H54 (cell line): ENCODE data around the gene POGLUT3.
A peak's percentile ranks its signal among the peaks of the same experiment; 100 is the strongest.

Source experiments
- DNase-seq: peaks from one replicate; pipeline ENCODE4 v3.0.0; 2011; ENCODE audit warnings: low spot score, mixed read lengths; ENCODE audit not compliant: insufficient read length
- FAIRE-seq: peaks from 3 replicates; lab custom pipeline; 2011; peaks lifted over from hg19 to GRCh38; lab: Jason Lieb, UNC
- POLR2A ChIP-seq: IDR thresholded peaks from 2 replicates; pipeline ENCODE4 v1.6.1; 2011; ENCODE audit warnings: low read depth, mild to moderate bottlenecking, low read length

POGLUT3 gene, protein sequence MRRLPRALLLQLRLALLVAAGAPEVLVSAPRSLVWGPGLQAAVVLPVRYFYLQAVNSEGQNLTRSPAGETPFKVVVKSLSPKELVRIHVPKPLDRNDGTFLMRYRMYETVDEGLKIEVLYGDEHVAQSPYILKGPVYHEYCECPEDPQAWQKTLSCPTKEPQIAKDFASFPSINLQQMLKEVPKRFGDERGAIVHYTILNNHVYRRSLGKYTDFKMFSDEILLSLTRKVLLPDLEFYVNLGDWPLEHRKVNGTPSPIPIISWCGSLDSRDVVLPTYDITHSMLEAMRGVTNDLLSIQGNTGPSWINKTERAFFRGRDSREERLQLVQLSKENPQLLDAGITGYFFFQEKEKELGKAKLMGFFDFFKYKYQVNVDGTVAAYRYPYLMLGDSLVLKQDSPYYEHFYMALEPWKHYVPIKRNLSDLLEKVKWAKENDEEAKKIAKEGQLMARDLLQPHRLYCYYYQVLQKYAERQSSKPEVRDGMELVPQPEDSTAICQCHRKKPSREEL

DNA sequence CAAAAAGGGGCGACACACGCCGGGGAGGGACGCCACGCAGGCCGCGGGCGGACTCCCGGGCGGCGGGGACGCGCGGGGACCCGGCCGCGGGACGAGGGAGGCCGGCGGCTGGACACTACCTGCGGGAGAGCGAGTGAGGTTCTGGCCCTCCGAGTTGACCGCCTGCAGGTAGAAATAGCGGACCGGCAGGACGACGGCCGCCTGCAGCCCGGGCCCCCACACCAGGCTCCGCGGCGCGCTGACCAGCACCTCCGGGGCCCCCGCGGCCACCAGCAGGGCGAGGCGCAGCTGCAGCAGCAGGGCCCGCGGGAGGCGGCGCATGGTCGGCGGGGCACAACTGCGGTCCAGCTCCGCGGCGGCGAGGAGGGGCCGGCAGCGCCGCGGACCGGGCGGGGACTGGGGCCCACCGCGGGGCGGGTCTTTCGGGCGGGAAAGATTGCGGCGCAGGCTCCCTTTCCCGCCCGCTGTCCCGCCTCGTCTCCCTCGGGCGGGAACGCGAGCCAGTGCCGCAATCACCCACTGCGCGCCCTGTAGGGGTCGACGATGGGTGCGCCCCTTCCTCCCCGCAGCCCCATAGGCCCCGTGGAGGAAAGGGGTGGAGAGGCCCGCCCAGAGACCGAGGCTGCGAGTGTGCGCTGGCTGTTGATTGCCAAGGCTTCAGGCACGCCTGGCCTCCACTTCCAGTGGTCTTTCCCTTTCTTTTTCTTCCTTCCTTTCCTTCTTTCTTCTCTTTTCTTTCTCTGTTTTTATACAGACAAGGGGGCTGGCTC is at the start of gene POGLUT3:
Gene POGLUT3 (minus strand): TSS at position 339 of the 770 bp plus-strand sequence. CDS start 18 bp downstream, at position 321.
- DNase-seq, result peak; percentile 45
- TF ChIP-seq POLR2A, result peak; percentile 22; the same call in 1 of the 2 replicates
- no peak for FAIRE-seq

DNA sequence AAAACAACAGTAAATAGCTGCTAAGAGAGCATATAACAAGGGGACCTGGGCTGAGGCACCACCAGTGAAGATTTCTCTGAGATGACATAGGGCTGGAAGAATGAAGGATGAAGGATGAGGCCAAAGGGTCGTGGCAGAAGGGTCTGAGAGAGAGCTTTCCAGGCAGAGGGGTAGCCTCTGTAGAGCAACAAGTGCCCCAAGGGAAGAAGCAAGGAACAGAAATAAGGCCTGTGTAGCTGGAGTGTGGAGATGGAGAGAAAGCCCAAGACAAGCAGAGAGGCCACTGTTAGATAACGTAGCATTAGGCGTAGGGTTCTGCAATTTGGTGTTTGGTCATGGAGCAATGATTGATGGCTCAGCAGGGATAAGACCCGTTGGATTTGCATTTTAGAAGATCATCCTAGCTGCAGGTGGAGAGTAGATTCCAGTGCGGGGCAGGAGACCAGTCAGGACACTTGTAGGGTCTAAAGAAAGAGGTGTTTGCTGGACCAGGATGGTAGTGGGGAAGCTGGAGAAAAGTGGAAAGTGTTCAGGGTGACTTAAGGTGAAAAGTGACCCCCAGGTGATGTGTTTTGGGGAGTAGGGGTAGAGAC is 47.8 kb upstream of the POGLUT3 start:
- TF ChIP-seq POLR2A, result no peak
- no peak for DNase-seq

DNA sequence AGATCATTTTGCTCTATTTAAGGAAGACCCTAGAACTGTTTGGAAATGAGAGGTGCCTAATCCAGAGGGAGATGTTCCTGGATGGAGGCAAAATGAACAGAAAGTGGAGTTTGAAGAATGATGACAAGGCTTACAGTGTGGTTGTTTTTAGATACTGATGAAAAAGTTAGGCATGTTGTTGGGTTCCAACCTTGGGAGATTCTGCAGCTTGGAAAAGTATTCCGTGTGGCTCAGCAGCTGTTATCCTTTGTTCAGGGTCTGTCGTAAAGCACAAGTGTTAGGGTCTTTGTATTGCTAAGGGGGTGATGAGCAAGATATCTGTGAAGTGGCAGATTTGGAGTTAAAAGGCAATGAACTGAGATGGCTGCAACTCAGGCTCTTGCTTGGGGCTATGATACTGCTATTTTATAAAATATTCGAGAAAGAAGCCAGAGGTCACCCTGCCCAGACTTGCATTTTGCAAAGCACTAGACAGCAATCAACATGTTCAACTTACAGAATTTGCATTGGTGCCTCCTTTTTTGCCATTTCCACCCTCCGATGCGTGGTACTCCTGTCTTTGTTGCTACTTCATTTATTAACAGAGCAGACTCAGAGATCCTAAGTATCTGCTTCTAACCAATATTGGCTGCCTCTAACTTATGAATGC is 45.3 kb upstream of the POGLUT3 start:
- FAIRE-seq (no peak), DNase-seq (no peak)
- no peak for TF ChIP-seq POLR2A

More for the DNA sequence above, 47.8 kb upstream of the POGLUT3 start:
- no peak for FAIRE-seq

DNA sequence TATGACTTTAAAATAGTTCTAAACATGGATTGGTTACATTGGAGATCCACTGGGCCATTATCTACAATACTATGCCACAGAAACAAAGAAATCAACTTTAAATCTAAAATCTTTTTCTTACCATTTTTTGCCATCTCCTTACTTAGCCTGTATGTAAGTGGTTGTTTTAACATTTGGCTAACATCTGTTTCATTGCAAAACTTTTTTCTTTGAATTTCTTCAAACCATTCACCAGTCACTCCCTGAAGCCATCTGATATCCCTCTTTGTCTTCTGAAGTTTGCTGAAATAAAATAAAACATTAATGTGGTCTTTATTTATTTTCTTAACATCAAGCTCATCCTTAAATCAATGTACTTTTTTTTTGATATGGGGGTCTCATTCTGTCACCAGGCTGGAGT is 43.3 kb upstream of the POGLUT3 start:
- FAIRE-seq (no peak), DNase-seq (no peak)
- no peak for TF ChIP-seq POLR2A

DNA sequence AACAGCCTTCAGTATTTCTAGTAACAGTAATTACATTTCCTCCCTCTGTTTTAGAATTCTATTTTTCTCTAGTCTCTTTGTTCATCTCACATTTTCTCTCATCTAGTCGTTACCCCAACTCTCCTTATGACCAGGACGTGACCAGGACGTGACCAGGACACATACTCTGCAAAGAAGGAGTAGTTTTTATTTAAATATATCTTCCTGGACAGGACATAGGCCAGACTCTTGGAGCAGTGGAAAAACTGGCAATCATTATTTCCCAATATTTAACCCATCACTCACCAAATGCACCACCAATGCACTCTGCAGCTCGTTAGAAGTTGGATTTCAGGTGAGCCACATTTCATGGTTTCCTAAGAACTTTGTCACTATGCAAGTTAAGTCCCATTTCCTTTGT is 40.3 kb upstream of the POGLUT3 start:
- TF ChIP-seq POLR2A, result no peak
- DNase-seq (no peak), FAIRE-seq (no peak)

DNA sequence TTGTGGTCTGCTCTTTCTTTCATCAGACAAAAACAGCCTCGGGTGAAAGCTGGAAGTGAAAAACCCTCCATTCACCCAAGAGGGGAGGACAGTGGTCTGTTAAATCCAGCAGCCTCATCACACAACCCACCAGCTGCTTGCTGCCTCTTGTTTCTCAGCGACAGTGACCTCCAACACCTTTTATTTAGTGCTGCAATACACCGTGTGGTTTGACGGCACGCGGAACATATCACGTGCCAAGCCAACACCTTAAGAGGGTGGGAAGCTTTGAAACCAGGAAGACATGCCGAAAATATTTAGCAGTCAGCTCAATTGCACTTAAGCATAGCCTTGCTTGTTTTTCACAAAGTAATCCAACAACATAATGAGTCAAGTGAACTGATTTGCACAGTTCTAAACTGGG is 39.8 kb upstream of the POGLUT3 start:
- DNase-seq (no peak), FAIRE-seq (no peak)
- TF ChIP-seq POLR2A, result no peak

DNA sequence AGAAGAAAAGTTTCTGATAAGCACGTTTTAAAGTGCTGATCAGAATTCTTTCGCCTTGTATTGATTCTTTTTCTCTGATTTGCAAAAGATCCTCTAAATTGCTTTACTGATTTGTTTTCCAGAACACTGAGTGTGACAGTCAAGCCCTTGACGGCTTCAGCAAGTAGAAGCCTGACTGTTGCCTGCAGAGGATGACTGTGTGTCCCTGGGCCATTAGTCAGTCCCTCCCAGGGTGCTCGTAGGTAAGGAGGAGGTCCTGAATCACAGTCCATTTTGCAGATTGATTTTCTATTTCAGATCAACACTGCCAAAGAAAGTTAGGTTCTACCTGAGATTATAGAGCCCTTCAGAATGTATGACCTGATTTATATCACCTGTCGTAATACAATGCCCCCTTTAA is 38.6 kb upstream of the POGLUT3 start:
- DNase-seq (no peak), FAIRE-seq (peak; percentile 30)

DNA sequence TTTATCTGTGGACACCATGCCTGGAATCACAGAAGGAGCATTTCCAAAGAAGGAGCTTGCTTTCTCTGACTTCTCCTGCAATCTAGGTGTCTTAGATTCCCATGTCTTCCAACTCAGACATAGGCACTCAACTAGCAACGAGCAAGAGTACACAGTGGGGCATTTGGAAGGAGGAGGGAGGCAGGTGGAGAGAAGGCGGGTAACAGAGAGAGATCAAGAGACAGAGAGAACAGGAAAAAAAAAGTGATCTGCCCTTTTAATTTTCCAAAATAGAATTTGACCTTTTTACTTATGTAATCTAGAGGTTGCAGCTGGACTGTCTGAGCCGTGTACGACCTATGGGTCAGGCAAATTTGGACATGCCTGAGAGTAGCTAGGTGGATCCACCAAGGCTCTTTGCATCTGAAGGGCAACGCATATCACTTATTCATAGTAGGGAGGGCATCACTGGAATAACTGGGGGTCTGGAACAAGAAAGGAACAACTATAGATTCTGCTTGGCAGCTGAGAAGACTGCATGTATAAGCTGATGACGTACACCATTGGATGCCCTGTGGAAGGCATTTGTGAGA is 37.3 kb upstream of the POGLUT3 start:
- TF ChIP-seq POLR2A, result no peak
- no peak for DNase-seq
- FAIRE-seq, result no peak

More for the DNA sequence above, 38.6 kb upstream of the POGLUT3 start:
- TF ChIP-seq POLR2A, result no peak

DNA sequence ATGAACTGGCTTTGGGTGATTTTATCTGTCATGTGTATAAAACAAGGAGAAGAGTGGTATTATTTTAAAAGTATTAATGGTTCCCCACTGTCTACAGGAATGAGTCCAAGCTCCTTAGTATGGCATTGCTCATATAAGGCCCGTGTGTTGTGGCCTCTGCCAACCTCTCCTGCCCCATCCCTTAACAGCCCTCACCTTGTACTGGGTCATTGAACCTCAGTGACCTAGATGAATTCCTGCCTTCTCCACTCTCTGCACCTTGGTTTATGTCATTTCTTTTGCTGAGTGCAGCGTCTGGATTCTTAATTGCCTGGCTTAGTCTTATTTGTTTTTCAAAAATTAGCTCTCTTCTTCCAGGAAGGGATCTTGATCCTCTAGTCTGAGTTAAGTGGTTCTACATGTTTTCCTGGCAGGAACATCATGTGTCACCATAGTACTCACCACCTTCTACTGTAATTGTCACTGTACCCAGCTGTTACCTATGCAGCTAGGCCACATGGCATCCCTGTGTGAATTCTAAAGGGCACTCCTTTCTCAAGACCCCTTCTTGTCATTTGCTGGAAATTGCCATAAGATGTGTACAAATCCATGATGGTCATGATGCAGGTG is 36.2 kb upstream of the POGLUT3 start:
- FAIRE-seq (no peak), DNase-seq (no peak)
- TF ChIP-seq POLR2A, result no peak

DNA sequence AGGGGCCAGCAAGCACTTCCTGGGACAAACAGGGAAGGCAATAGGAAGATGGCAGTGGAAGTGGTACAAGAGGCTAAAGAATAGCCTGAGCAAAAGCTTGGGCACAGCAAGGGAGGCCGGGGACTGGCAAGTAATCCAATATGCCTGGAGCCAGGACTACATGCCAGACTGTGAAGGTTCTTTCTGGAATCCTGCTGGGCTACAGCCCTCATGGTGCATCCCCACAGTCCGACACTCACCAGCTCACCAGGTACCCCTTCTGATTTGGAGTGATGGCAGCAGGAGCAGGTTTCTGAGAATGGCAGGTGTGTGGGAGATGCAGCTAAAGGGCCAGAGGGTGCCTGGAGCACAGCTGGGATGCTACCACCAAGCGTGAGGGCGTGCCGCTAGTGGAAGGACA is 32.2 kb upstream of the POGLUT3 start:
- DNase-seq (no peak), FAIRE-seq (no peak)
- no peak for TF ChIP-seq POLR2A

DNA sequence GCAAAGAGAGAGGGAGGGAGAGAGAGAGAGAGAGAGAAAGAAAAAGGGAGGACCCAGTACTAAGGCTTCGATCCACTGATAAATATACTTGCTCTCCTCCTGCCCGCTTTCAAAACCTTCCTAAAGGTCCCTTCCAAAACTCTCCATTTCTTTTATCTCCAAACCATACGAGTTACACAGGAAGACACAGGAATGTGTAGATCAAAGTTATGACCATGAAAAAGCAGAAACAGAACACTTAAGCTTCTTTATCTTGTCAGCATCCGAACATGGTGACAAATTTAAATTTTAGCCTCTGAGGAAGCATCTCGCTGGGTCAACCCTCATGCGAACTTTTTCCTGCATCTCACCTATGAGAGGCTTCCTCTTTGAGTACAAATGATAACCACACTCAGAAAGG is 29.2 kb upstream of the POGLUT3 start:
- FAIRE-seq (no peak), DNase-seq (no peak)
- no peak for TF ChIP-seq POLR2A

DNA sequence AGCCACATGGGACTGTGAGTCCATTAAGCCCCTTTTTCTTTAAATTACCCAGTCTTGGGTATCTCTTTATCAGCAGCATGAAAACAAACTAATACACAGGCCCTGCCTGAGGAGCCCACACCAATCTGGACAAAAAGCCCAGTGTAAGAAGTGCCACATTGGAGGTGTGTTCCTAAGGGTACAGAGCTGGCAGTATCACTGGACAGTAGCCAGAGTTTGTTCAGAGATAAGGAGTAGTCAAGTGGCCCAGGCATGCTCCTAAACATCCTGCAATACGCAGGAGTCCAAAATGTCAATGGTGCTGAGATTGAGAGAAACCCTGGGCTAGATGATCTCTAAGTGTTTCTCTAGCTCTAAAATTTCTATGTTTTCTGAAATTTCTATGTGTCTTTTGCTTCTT is 27.0 kb upstream of the POGLUT3 start:
- DNase-seq (no peak), FAIRE-seq (no peak)
- TF ChIP-seq POLR2A, result no peak

DNA sequence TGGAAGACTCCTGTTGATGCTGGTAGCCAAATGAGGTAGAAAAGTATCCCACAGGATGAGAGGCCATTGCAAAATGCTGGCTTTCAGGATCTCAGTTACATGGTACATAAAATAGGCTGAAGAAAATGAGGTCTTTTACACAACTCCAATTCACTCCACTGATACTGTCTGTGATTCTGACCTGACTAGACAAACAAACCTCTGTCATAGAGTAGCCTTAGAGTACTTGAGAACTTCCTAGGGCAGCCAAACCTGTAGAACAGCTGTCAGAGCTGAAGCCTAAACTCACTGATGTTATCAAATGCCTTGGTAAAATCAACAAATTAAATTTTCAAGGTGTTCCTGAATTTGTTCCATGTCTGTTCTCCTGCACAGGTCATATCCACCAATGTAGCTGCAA is 26.2 kb upstream of the POGLUT3 start:
- no peak for TF ChIP-seq POLR2A
- no peak for FAIRE-seq
- DNase-seq, result no peak
